T-cell (primary cell): ENCODE data around the gene TSGA10IP. TPM values are rescaled to one million over a fixed set of nuclear protein-coding genes. Genes with fewer than 3 reads are reported as not detected.

Source experiments
- ATAC-seq, 4 experiments: fragments of 200-7000 bp in 3 of 4; fragments of 150-1000 bp in 1 of 4; cut with Tn5 transposase; replicated peaks in 1 of 4; 1 replicate in 3 of 4; 2 replicates in 1 of 4; pipeline ENCODE4 v1.10.0; 2021; ENCODE audit warnings: moderate library complexity in 3 of 4, mild to moderate bottlenecking in 2 of 4, moderate number of reproducible peaks in 1 of 4
- CTCF ChIA-PET, 2 donors: fragments of 300-600 bp; sonication (Branson Sonifier 250); formaldehyde crosslinking; loops; one replicate each; lab custom pipeline; 2022; ENCODE audit warnings: antibody characterized with exemption in 2 of 2; lab: Charles Lee
- POLR2A ChIA-PET, 2 donors: fragments of 300-600 bp; sonication (Branson Sonifier 250); formaldehyde crosslinking; loops; one replicate each; lab custom pipeline; 2022; ENCODE audit warnings: antibody characterized with exemption in 2 of 2; lab: Charles Lee
- DNase-seq, 35 experiments: peaks; one replicate each; pipeline versions ENCODE4 v3.0.0 to v3.0.0-alpha.2; 2013 to 2023
- H3K27ac ChIP-seq: one replicate; pipeline ENCODE4 v1.5.1; 2013; ENCODE audit warnings: low read length
- H3K27me3 ChIP-seq, 2 experiments: replicated peaks in 1 of 2; 1 replicate in 1 of 2; 2 replicates in 1 of 2; pipeline versions ENCODE4 v1.6.1 to v1.7.0; 2013; ENCODE audit warnings: low read length in 1 of 2, mixed read lengths in 1 of 2; ENCODE audit not compliant: control insufficient read depth in 2 of 2, insufficient read depth in 2 of 2; ENCODE audit errors: extremely low read depth in 1 of 2
- H3K36me3 ChIP-seq, 2 donors: 1 replicate in 1 of 2; 2 replicates in 1 of 2; pipeline versions ENCODE4 v1.6.1 to v1.7.0; 2013; ENCODE audit warnings: low read length in 1 of 2; ENCODE audit not compliant: control insufficient read depth in 2 of 2, insufficient read depth in 1 of 2; ENCODE audit errors: extremely low read depth in 1 of 2
- H3K4me1 ChIP-seq, 2 experiments: 1 replicate in 1 of 2; 2 replicates in 1 of 2; pipeline versions ENCODE4 v1.6.1 to v1.7.0; 2013; ENCODE audit warnings: low read length in 2 of 2, mixed read lengths in 1 of 2; ENCODE audit not compliant: insufficient read depth in 2 of 2, control insufficient read depth in 1 of 2; ENCODE audit errors: extremely low read depth in 1 of 2
- H3K4me3 ChIP-seq, 2 donors: 1 replicate in 1 of 2; 2 replicates in 1 of 2; pipeline versions ENCODE4 v1.5.1 to v1.7.0; 2013; ENCODE audit warnings: mild to moderate bottlenecking in 2 of 2, low read length in 1 of 2, moderate library complexity in 1 of 2; ENCODE audit not compliant: control insufficient read depth in 1 of 2; ENCODE audit errors: extremely low read depth in 1 of 2
- H3K9me3 ChIP-seq: 2 replicates; pipeline ENCODE4 v1.7.0; 2013
- H3K27ac Mint-ChIP-seq, 2 donors: one replicate each; pipeline ENCODE4 v1.8.0; 2020 to 2021; ENCODE audit warnings: mild to moderate bottlenecking in 2 of 2, mixed read lengths in 2 of 2
- H3K27me3 Mint-ChIP-seq, 2 donors: one replicate each; pipeline ENCODE4 v1.8.0; 2021 to 2022; ENCODE audit warnings: mixed read lengths in 2 of 2
- H3K36me3 Mint-ChIP-seq: one replicate; pipeline ENCODE4 v1.8.0; 2021; ENCODE audit warnings: mixed read lengths
- H3K4me1 Mint-ChIP-seq, 3 donors: one replicate each; pipeline ENCODE4 v1.8.0; 2020 to 2022; ENCODE audit warnings: mixed read lengths in 3 of 3, mild to moderate bottlenecking in 1 of 3
- H3K4me3 Mint-ChIP-seq, 3 donors: one replicate each; pipeline ENCODE4 v1.8.0; 2020 to 2022; ENCODE audit warnings: mild to moderate bottlenecking in 3 of 3, mixed read lengths in 3 of 3, moderate library complexity in 3 of 3
- H3K9me3 Mint-ChIP-seq, 3 donors: one replicate each; pipeline ENCODE4 v1.8.0; 2020 to 2022; ENCODE audit warnings: mixed read lengths in 3 of 3
- WGBS: methylation state at CpG from one replicate; pipeline ENCODE4 v1.1.5; 2013; ENCODE audit warnings: missing lambda C conversion rate; ENCODE audit not compliant: insufficient coverage; 5-methylcytosine and 5-hydroxymethylcytosine counted together
- total RNA-seq, 35 experiments: library from RNA in 6 of 35; stranded (reverse) in 6 of 35; fragments of 120-200 nt in 1 of 35; gene quantifications; one replicate each; pipeline versions ENCODE4 v1.2.1 to v1.2.4 and lab custom pipeline; 2013 to 2026

Gene TSGA10IP
- total RNA-seq, 5 donors from 2014 or later (not counting 1 experiment from before 2014, with no cell fraction given): not detected

- H3K4me3 Mint-ChIP-seq: no peak overlapping the region
- WGBS: 100% methylated on average over 2 of the region's 4 CpGs
- Histone ChIP-seq H3K9me3 (no peaks in the 10 kb centered on the region), H3K4me3 (no peak overlapping the region), H3K27me3 (peaks cover 2 to 12% of the 10 kb centered on the region in 2 experiments), H3K36me3 (peaks cover 7 to 17% of the 10 kb centered on the region in 2 donors), H3K27ac (no peak overlapping the region), H3K4me1 (peaks cover 0 to 15% of the 10 kb centered on the region in 2 experiments)
- ATAC-seq (no peak), DNase-seq (no peak)
- peaks cover 0 to 9% of the 10 kb centered on the region in 2 donors for H3K27me3 Mint-ChIP-seq
- peaks cover 10% of the 10 kb centered on the region for H3K36me3 Mint-ChIP-seq
- H3K9me3 Mint-ChIP-seq: no peaks in the 10 kb centered on the region
- CTCF ChIA-PET: no interaction called here
- POLR2A ChIA-PET: no interaction called here
- peaks cover 8 to 24% (median 21%) of the 10 kb centered on the region in 3 donors for H3K4me1 Mint-ChIP-seq
- H3K27ac Mint-ChIP-seq: peak overlapping the region in 1 of 2 donors; percentile 16
Observed at GRCh38 chr11:66006891-66007176, 61.6 kb downstream of the TSGA10IP start.

GRCh38 chr11:66007201-66007634 lies 61.9 kb downstream of the TSGA10IP start:
- no peak overlapping the region for H3K4me3 ChIP-seq
- CTCF ChIA-PET: no interaction called here
- no peak overlapping the region for H3K27ac ChIP-seq
- H3K4me3 Mint-ChIP-seq: no peak overlapping the region
- no peak overlapping the region for H3K27ac Mint-ChIP-seq
- peaks cover 6% of the 10 kb centered on the region for H3K36me3 Mint-ChIP-seq
- H3K9me3 ChIP-seq: no peaks in the 10 kb centered on the region
- H3K27me3 Mint-ChIP-seq: peaks cover 0 to 9% of the 10 kb centered on the region in 2 donors
- H3K27me3 ChIP-seq: peaks cover 2 to 15% of the 10 kb centered on the region in 2 experiments
- H3K4me1 ChIP-seq: peaks cover 0 to 19% of the 10 kb centered on the region in 2 experiments
- WGBS: 31% methylated on average over 3 of the region's 5 CpGs
- H3K36me3 ChIP-seq: peaks cover 7 to 17% of the 10 kb centered on the region in 2 donors
- no peaks in the 10 kb centered on the region for H3K9me3 Mint-ChIP-seq
- no peak for ATAC-seq
- peaks cover 4 to 20% (median 17%) of the 10 kb centered on the region in 3 donors for H3K4me1 Mint-ChIP-seq
- DNase-seq: no peak
- POLR2A ChIA-PET: no interaction called here

- no peak overlapping the region for H3K27ac ChIP-seq
- peaks cover 0 to 14% of the 10 kb centered on the region in 2 donors for H3K27me3 Mint-ChIP-seq
- WGBS: no CpG with 5 or more reads among the region's 2 CpGs
- ChIA-PET CTCF (interaction anchor here in 1 of 2 donors (0.6 kb wide), 1 partner anchor 16 kb away, joined by 3 read pairs; no protein-coding TSS in a partner anchor), POLR2A (no interaction called here)
- no peak overlapping the region for H3K4me3 Mint-ChIP-seq
- H3K36me3 ChIP-seq: peaks cover 7 to 17% of the 10 kb centered on the region in 2 donors
- no peaks in the 10 kb centered on the region for H3K9me3 Mint-ChIP-seq
- no peak overlapping the region for H3K27ac Mint-ChIP-seq
- no peaks in the 10 kb centered on the region for H3K9me3 ChIP-seq
- H3K4me3 ChIP-seq: no peak overlapping the region
- peaks cover 5% of the 10 kb centered on the region for H3K36me3 Mint-ChIP-seq
- peaks cover 0 to 14% (median 11%) of the 10 kb centered on the region in 3 donors for H3K4me1 Mint-ChIP-seq
- DNase-seq (no peak), ATAC-seq (no peak)
- peaks cover 0 to 17% of the 10 kb centered on the region in 2 experiments for H3K4me1 ChIP-seq
- peaks cover 2 to 23% of the 10 kb centered on the region in 2 experiments for H3K27me3 ChIP-seq
Observed at GRCh38 chr11:66008095-66008467, 62.8 kb downstream of the TSGA10IP start.

- Mint-ChIP-seq H3K36me3 (peaks cover 5% of the 10 kb centered on the region), H3K27ac (no peak overlapping the region), H3K4me1 (peaks cover 0 to 9% (median 6%) of the 10 kb centered on the region in 3 donors), H3K9me3 (no peaks in the 10 kb centered on the region), H3K4me3 (no peak overlapping the region), H3K27me3 (peaks cover 0 to 18% of the 10 kb centered on the region in 2 donors)
- no peak overlapping the region for H3K4me3 ChIP-seq
- H3K9me3 ChIP-seq: no peaks in the 10 kb centered on the region
- H3K27me3 ChIP-seq: peaks cover 2 to 28% of the 10 kb centered on the region in 2 experiments
- ATAC-seq: no peak
- no peak for DNase-seq
- 92% methylated on average over 5 of the region's 10 CpGs for WGBS
- CTCF ChIA-PET: interaction anchor here (0.5 to 0.6 kb wide), 3 partner anchors 16 to 242 kb away, joined by 3 read pairs; no protein-coding TSS in a partner anchor
- no peak overlapping the region for H3K27ac ChIP-seq
- peaks cover 7 to 17% of the 10 kb centered on the region in 2 donors for H3K36me3 ChIP-seq
- peaks cover 0 to 12% of the 10 kb centered on the region in 2 experiments for H3K4me1 ChIP-seq
- POLR2A ChIA-PET: no interaction called here
Observed at GRCh38 chr11:66008468-66009101, 63.3 kb downstream of the TSGA10IP start.

Other genes with a start within 250 kb of the TSGA10IP start
- 100 to 1,000 TPM in 4 of 5 donors, 10 to 100 TPM in 1; 99.9 to 111 (median 104) TPM for gene KAT5, start 233.2 kb upstream of the TSGA10IP start, total RNA-seq
- gene RNASEH2C, start 224.7 kb upstream of the TSGA10IP start, total RNA-seq: 10 to 100 TPM; 35.8 to 77.4 (median 70.7) TPM
- 10 to 100 TPM; 17.7 to 31.6 (median 30.1) TPM for gene AP5B1, start 164.5 kb upstream of the TSGA10IP start, total RNA-seq
- gene OVOL1, start 158.4 kb upstream of the TSGA10IP start, total RNA-seq: under 1 TPM in 2 of 5 donors, not detected in 3; 0.12 to 0.13 TPM
- gene SNX32, start 111.5 kb upstream of the TSGA10IP start, total RNA-seq: 1 to 10 TPM in 4 of 5 donors, under 1 TPM in 1; 0.26 to 1.4 (median 1.2) TPM
- 100 to 1,000 TPM; 584 to 761 (median 636) TPM for gene CFL1, start 87.3 kb upstream of the TSGA10IP start, total RNA-seq
- 100 to 1,000 TPM in 2 of 5 donors, 10 to 100 TPM in 3; 55.5 to 118 (median 95.6) TPM for gene MUS81, start 85.0 kb upstream of the TSGA10IP start, total RNA-seq
- gene EFEMP2, start 72.7 kb upstream of the TSGA10IP start, total RNA-seq: 10 to 100 TPM in 3 of 5 donors, 1 to 10 TPM in 2; 7.0 to 14.1 (median 10.2) TPM
- 100 to 1,000 TPM in 1 of 5 donors, 10 to 100 TPM in 4; 45.3 to 127 (median 66.4) TPM for gene CTSW, start 65.6 kb upstream of the TSGA10IP start, total RNA-seq
- 10 to 100 TPM; 30.2 to 47.1 (median 39.2) TPM for gene FIBP, start 57.0 kb upstream of the TSGA10IP start, total RNA-seq
- 10 to 100 TPM; 20.3 to 39.0 (median 37.4) TPM for gene CCDC85B, start 54.8 kb upstream of the TSGA10IP start, total RNA-seq
- gene FOSL1, start 45.1 kb upstream of the TSGA10IP start, total RNA-seq: 1 to 10 TPM in 2 of 5 donors, under 1 TPM in 3; 0.49 to 1.6 (median 0.65) TPM
- gene C11orf68, start 26.4 kb upstream of the TSGA10IP start, total RNA-seq: 10 to 100 TPM; 20.5 to 66.7 (median 63.3) TPM
- 100 to 1,000 TPM in 3 of 5 donors, 10 to 100 TPM in 2; 56.3 to 122 (median 107) TPM for gene DRAP1, start 26.1 kb upstream of the TSGA10IP start, total RNA-seq
- 10 to 100 TPM; 70.9 to 95.2 (median 89.9) TPM for gene SART1, start 16.3 kb downstream of the TSGA10IP start, total RNA-seq
- gene EIF1AD, start 56.7 kb downstream of the TSGA10IP start, total RNA-seq: 100 to 1,000 TPM in 1 of 5 donors, 10 to 100 TPM in 4; 50.7 to 114 (median 58.8) TPM
- gene BANF1, start 57.0 kb downstream of the TSGA10IP start, total RNA-seq: 100 to 1,000 TPM in 1 of 5 donors, 10 to 100 TPM in 4; 70.9 to 101 (median 82.6) TPM
- not detected for gene CST6, start 66.5 kb downstream of the TSGA10IP start, total RNA-seq
- not detected for gene CATSPER1, start 81.0 kb downstream of the TSGA10IP start, total RNA-seq
- gene GAL3ST3, start 103.7 kb downstream of the TSGA10IP start, total RNA-seq: under 1 TPM in 1 of 5 donors, not detected in 4; 0.18 TPM
- 100 to 1,000 TPM; 189 to 264 (median 224) TPM for gene SF3B2, start 106.9 kb downstream of the TSGA10IP start, total RNA-seq
- gene PACS1, start 124.8 kb downstream of the TSGA10IP start, total RNA-seq: 100 to 1,000 TPM; 222 to 268 (median 236) TPM